GM18498 (cell line): ENCODE measurements around the gene ASGR1.

Source experiments
- ATAC-seq: cut with Tn5 transposase; IDR thresholded peaks from one replicate; pipeline ENCODE4 v1.9.1; 2021; ENCODE audit warnings: mild to moderate bottlenecking, moderate library complexity; ENCODE audit not compliant: unreplicated experiment

The ASGR1 gene, protein sequence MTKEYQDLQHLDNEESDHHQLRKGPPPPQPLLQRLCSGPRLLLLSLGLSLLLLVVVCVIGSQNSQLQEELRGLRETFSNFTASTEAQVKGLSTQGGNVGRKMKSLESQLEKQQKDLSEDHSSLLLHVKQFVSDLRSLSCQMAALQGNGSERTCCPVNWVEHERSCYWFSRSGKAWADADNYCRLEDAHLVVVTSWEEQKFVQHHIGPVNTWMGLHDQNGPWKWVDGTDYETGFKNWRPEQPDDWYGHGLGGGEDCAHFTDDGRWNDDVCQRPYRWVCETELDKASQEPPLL

DNA sequence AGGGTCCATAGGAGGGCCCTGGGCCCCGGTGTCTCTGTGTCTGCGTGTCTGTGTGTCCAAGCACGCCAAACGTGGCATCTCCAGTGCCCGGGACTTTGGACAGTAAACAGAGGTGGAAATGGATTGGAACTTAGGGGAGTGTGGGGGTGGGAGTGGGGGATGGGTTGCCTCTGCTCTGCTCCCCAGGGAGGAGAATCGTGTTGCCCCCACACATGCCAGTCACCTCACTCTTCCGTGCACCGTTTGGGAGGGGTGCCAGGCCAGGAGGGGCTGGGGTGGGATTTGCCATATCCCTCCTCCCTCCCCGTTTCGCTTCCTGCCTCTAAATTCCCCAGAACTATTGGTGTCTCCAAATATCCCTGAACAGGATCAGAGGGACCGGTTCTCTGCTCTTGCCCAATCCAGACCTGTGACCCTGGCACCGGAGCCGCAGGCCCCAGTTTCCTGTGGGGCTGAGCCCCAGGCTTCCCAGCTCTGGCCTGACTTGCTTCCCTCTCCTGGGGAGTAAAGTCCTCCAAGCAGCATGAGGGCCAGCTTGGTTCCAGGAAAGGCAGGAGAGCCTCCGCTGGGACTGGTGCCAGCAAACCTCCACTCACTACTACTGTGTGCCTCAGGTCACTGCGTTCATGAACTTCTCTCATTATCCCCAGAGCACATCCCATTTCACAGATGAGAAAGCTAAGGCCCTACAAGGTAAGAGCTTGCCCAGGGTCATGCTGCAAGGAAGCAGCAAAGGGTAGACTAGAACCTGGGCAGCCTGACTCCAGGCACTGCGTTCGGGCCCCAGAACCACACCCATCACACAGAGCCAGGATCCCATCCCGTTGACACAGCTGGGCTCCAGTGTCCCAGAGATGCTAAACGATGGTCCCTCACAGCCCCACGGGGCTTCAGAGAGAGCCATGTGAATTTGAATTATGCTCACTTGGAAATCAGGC is at the start of gene ASGR1:
TSS of gene ASGR1 (minus strand) at position 54 of the 938 bp plus-strand sequence. CDS start 807 bp downstream, outside the sequence.
- ATAC-seq, result no peak

DNA sequence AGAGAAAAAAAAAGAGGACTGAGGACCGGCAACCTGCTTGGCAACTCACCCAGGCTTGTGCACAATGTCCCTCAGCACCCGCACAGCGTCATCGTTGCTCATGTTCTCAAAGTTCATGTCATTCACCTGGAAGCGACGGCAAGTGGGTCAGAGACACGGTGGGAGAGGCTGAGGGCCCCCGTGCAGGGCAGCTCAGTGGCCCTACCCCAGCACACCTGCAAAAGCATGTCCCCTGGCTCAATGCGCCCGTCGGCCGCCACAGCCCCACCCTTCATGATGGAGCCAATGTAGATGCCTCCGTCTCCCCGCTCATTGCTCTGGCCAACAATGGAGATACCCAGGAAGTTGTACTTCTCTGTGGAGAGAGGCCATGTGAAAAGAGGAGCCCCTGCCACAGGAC is 49.8 kb upstream of the ASGR1 start:
- ATAC-seq, result no peak

DNA sequence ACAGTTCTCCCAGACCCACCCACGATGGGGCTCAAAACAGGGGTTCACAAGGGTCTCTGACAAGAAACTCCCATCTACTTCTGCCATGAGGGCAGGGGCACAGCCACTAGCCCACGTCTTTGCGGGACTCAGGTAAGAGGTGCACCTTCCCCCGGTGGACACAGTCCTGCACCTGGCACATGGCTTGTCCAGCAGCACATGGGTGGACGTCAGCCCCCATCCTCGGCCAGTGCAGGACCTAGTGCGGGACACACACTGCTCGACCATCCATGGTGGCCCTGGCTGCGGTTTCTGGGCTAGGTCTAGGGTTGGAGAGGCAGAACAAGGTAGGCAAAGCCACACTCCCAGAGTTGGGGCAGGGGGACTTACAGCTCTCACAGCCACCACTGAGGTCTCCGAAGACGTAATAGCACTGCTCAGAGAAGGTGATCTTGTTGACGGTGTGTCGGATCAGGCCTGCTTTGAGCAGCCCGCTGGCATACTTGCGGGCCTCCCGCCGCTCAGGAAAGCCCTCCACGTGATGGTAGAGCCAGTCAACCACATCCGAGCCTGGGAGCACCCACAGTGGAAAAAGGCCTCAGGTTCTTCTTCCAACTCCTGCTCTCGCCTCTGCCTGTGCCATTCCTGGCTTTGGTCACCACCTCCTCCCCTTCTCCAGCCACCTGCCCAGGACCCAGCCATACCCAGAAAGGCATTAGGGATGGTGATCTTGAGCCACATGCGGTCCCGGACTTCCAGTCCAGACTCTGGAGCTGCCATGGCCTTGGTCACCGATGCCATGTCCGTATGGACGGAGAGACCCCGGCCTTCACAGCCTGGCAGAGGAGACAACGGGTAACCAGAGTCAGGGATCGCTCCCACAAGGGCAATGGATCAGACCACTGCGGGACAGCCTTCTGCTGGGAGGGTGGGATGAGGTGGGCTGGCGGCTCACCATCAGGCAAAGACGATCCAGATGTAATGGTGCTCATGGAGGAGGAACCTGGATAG is 47.8 kb upstream of the ASGR1 start:
- no peak for ATAC-seq

DNA sequence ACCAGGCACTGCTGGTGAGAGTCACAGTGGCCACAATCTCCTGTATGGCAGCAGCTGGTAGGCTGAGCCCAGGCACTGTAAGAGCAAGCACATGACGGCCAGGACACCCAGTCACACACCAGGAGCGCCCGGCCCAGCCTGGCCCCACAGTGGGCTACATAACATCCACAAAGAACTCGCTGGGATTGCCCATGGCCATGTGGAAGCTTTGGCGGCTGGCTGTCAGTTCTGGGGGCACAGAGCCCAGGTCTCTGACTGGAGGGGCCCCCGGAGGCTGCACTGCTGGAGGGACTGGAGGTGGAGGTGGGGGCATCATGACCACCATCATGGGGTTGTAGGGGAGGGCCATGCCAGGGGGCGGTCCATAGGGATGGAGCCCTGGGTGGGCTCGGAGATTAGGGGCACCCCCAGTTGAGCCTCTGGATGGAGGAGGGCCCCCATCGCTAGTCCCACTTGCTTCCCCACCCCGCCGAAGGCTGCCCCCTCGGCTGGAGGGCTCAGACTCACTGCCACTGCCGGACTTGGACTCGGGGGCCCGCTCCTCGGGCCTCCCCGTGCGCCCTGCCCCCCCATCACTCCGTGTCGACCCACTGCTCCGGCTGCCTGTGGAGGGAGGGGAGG is 46.7 kb upstream of the ASGR1 start:
- ATAC-seq, result no peak

- ATAC-seq, result no peak
These were observed 45.5 kb upstream of the ASGR1 start for GRCh38 chr17:7224661-7225111.

- no peak for ATAC-seq
These were observed 44.9 kb upstream of the ASGR1 start for GRCh38 chr17:7224110-7224509.

- no peak for ATAC-seq
These were observed 44.2 kb upstream of the ASGR1 start for GRCh38 chr17:7223375-7223774.

GRCh38 chr17:7222972-7223292 is 43.8 kb upstream of the ASGR1 start:
- ATAC-seq, result no peak

- no peak for ATAC-seq
These were observed 43.2 kb upstream of the ASGR1 start for GRCh38 chr17:7222093-7222971.

GRCh38 chr17:7221278-7222092 is 42.3 kb upstream of the ASGR1 start:
- no peak for ATAC-seq

- no peak for ATAC-seq
These were observed 41.6 kb upstream of the ASGR1 start for GRCh38 chr17:7220593-7221277.

GRCh38 chr17:7219812-7220592 is 40.8 kb upstream of the ASGR1 start, which contains the start of the genes ACADVL and DLG4:
TSS of gene ACADVL (plus strand) at chr17:7219938. CDS start at chr17:7219985, 47 bp downstream.
TSS of gene DLG4 (minus strand) at chr17:7219836.
- ATAC-seq, result peak; percentile 53

- ATAC-seq, result no peak
These were observed 40.1 kb upstream of the ASGR1 start for GRCh38 chr17:7219229-7219811.

- ATAC-seq, result no peak
These were observed 39.6 kb upstream of the ASGR1 start for GRCh38 chr17:7218758-7219157.

DNA sequence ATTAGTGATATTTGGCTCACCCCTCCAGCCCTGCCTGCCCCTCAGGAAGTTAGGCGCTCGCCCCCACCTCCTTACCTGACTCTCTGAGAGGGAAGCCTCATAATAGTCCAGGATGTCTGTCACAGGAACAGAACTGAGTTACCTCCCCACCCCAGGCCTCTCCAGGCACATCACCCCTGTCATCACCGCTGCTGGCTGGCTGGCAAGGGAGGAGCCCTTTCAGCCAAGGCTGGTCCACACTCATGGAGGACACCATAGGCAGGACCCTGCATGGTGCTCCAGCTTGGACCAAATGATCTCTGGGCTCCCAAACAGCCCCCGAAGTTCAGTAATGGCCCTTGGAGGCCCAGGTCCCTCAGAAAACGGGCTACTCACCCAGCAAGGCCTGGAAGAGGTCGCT is 39.0 kb upstream of the ASGR1 start:
- no peak for ATAC-seq

- ATAC-seq, result no peak
These were observed 38.2 kb upstream of the ASGR1 start for GRCh38 chr17:7217113-7217987.
